ENCODE data around the gene CACNA1C.
A peak's percentile ranks its signal among the peaks of the same experiment; 100 is the strongest.
"Not testable (repeated sequence)": the region's sequence is repeated elsewhere in the genome, so short reads cannot be mapped to it uniquely, and the experiment has no call there.

CACNA1C gene

DNA sequence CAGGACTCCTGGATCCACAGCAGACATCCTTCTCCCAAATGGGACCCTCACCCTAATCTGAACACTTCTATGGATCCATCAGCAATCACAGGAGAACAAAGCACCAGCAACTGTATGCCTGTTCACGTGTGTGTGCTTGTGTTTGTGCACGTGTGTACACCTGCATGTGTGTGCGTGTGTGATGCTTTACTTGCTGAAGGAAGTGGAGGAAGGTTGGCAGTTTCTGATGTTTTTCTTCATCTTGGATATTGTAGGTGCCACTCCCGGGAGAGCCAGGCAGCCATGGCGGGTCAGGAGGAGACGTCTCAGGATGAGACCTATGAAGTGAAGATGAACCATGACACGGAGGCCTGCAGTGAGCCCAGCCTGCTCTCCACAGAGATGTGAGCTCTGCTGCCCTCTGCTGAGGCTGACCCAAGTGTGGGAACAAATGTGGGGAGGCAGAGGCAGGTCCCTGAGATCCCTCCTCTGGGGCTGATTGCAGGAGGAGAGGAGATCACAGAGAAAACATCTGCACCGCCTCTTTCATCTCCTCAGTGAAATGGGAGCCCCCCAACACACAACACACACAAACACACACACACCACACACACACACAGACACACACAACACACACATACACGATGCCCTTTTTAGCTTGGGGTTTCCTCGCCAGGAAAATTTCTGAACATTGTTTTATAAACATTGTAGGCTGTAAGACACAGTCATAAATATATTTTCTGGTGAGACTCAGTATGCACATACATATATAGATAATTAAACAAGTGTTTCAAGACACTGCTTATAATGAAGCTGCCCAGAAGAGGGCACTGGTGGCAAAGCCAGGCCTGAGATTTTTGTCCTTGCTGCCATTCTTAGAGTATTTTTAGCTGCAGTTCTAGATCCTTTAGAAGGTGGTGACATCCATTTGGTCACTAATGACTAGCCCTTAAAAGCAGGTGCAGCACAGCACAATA lies 629.8 kb downstream of the CACNA1C start:
- H3K4me3 ChIP-seq (ENCODE audit: low read depth, low read length): no peak overlapping the region
- TF ChIP-seq, protein P1, sequence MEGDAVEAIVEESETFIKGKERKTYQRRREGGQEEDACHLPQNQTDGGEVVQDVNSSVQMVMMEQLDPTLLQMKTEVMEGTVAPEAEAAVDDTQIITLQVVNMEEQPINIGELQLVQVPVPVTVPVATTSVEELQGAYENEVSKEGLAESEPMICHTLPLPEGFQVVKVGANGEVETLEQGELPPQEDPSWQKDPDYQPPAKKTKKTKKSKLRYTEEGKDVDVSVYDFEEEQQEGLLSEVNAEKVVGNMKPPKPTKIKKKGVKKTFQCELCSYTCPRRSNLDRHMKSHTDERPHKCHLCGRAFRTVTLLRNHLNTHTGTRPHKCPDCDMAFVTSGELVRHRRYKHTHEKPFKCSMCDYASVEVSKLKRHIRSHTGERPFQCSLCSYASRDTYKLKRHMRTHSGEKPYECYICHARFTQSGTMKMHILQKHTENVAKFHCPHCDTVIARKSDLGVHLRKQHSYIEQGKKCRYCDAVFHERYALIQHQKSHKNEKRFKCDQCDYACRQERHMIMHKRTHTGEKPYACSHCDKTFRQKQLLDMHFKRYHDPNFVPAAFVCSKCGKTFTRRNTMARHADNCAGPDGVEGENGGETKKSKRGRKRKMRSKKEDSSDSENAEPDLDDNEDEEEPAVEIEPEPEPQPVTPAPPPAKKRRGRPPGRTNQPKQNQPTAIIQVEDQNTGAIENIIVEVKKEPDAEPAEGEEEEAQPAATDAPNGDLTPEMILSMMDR (IDR thresholded peaks at IDR 0.05; ENCODE audit: low read depth, low read length): peak; percentile 31
- no peak for TF ChIP-seq MYC (IDR thresholded peaks at IDR 0.05; ENCODE audit: low read depth, low read length)
- peak; percentile 52 for DNase-seq (ENCODE audit: low read depth)

DNA sequence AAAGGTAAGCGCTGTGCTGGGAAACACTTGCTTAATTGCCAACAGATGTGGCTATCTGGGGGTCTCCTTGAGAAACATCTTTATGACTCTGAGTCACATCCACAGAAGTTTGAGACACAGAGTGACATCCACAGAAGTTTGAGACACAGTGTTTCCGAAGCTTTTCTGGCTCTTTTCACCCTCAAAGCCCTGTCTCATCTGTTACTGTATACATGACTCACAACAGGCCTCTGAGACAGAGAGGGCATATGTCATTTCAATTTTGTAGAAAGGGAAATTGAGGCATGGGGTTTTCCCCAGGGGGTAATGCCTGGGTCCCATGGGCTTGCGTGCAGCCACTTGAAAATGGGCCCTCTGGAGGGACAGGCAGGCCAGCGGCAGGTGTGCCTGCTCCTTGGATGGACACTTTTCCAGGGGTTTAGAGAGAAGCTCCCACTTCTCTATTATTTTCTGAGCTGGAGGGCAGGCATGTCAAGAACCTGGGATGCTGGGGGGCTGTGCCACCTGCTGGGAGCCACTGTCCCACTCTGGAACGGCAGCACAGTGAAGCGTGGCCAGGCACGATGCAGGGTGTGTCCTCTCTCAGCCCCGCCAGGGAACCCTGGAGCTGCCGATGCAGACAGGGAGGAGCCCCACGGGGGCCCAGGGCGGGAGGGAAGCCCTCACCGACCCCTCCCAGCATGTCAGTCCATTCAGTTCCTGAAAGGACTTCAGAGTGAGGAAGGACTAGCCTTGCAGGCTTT lies 630.7 kb downstream of the CACNA1C start:
- no peak for TF ChIP-seq POLR2A (IDR thresholded peaks at IDR 0.05; ENCODE audit: extremely low read depth, insufficient read length)
- TF ChIP-seq, protein P2, sequence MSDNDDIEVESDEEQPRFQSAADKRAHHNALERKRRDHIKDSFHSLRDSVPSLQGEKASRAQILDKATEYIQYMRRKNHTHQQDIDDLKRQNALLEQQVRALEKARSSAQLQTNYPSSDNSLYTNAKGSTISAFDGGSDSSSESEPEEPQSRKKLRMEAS (IDR thresholded peaks at IDR 0.05; ENCODE audit: low read depth, low read length): no peak
- TF ChIP-seq, protein P1 (IDR thresholded peaks at IDR 0.05; ENCODE audit: low read depth, low read length): no peak
- no peak for TF ChIP-seq MYC (IDR thresholded peaks at IDR 0.05; ENCODE audit: low read depth, low read length)
- H3K4me3 ChIP-seq (ENCODE audit: low read depth, low read length): no peak overlapping the region
- no peak for DNase-seq (ENCODE audit: low read depth)

DNA sequence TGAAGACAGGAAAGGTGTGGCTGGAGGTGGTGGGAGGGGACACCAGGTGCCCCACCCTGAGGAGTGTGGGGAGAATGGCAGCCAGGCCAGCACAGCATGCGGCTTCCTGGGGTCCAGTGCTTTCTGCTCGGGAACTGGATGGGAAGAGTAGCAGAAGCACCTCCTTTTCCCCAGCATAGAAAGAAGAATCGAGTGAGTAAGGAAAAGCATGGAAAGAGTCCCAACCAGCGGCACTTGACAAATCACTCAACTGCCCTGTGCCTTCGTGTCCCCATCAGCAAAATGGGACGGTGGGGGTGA lies 631.2 kb downstream of the CACNA1C start:
- DNase-seq (ENCODE audit: low read depth); H3K4me3 ChIP-seq (ENCODE audit: low read depth, low read length): not testable (repeated sequence)

DNA sequence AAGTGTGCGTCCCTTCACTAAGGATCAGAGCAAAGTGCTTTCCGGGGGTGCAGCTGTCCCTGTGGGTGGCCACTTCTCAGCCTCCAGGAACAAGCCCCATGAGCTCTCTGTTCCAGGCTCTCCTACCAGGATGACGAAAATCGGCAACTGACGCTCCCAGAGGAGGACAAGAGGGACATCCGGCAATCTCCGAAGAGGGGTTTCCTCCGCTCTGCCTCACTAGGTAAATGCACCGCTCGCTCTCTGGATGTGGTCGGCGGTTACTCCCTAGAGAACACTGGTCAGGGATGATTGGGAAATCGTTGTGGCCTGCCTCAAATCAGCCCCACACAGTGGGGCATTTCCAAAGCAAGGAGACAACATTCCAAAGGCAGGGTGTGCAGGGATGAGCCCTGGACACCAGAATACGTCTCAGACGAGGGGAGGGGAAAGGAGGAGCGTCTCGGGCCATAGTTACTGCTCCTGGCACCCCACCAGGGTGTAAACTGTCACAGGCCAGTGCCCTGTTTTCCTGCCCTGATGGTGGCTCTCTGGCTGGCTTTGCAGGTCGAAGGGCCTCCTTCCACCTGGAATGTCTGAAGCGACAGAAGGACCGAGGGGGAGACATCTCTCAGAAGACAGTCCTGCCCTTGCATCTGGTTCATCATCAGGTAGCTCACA lies 633.0 kb downstream of the CACNA1C start:
- peak; percentile 65 for DNase-seq (ENCODE audit: low read depth)
- not testable (repeated sequence) for H3K4me3 ChIP-seq (ENCODE audit: low read depth, low read length)

DNA sequence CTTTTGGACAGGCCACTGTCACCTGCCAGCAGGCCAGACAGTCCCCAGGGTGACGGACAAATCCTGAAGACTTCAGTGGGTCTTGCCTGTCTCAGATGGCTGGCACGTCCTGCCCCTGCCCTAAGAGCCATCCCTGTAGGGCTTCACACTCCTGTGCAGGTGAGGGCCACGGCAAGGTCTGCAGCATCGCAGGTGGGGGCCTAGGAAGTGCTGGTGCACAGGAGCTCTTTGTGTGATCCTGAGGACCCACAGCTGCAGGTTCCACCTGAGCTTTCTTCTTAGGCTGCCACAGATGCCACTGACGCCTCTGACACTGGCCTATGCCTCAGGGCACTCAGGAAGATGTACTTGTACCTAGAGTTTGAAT lies 633.5 kb downstream of the CACNA1C start:
- no peak for DNase-seq (ENCODE audit: low read depth)
- TF ChIP-seq, protein P2 (IDR thresholded peaks at IDR 0.05; ENCODE audit: low read depth, low read length): no peak
- TF ChIP-seq, protein P1 (IDR thresholded peaks at IDR 0.05; ENCODE audit: low read depth, low read length): no peak
- no peak for TF ChIP-seq MYC (IDR thresholded peaks at IDR 0.05; ENCODE audit: low read depth, low read length)
- TF ChIP-seq POLR2A (IDR thresholded peaks at IDR 0.05; ENCODE audit: extremely low read depth, insufficient read length): no peak
- no peak overlapping the region for H3K4me3 ChIP-seq (ENCODE audit: low read depth, low read length)

DNA sequence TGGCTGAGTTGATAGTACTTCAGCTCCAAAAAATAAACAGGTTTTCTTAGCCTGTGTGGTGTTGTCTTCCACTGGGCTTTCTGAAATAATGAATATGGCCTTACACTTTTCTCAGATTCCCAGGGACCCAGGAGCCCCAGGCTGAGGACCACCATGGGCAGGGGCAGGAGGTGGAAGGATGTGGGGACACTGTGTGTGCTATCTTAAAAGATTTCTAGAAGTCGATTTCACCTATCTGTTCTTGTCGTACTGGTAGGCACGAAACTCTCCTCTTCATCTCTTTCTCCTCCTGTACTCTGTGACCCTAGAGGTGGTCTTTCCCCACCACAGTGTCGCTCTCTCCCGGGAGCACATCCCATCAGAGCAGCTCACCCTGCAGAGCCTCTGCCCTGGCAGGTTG lies 634.3 kb downstream of the CACNA1C start:
- H3K4me3 ChIP-seq (ENCODE audit: low read depth, low read length): no peak overlapping the region
- TF ChIP-seq MYC (IDR thresholded peaks at IDR 0.05; ENCODE audit: low read depth, low read length) (no peak), POLR2A (IDR thresholded peaks at IDR 0.05; ENCODE audit: extremely low read depth, insufficient read length) (no peak)
- TF ChIP-seq, protein P1 (IDR thresholded peaks at IDR 0.05; ENCODE audit: low read depth, low read length): no peak
- TF ChIP-seq, protein P2 (IDR thresholded peaks at IDR 0.05; ENCODE audit: low read depth, low read length): no peak
- DNase-seq (ENCODE audit: low read depth): no peak
